Fibroblast of the aortic adventitia (primary cell): ENCODE data around the gene TPK1. TPM values are rescaled to one million over a fixed set of nuclear protein-coding genes. Genes with fewer than 3 reads are reported as not detected.

Experiments
- DNase-seq: peaks from one replicate; pipeline ENCODE4 v3.0.0-alpha.2; 2010; ENCODE audit warnings: low read depth
- H3K4me3 ChIP-seq: 2 replicates; pipeline ENCODE4 v1.5.1; 2011; ENCODE audit warnings: low read depth, mild to moderate bottlenecking, control low read depth, low read length, moderate library complexity
- CTCF ChIP-seq: IDR thresholded peaks from 2 replicates; pipeline ENCODE4 v1.5.1; 2011; ENCODE audit warnings: mild to moderate bottlenecking, low read length, control low read depth, inconsistent platforms; ENCODE audit not compliant: insufficient read depth
- total RNA-seq: library from RNA; depleted of rRNA; stranded (reverse); fragments of >200 nt; gene quantifications from 2 replicates; pipeline ENCODE4 v1.2.3, GENCODE V29; 2012; ENCODE audit warnings: low replicate concordance

TPK1 gene
- total RNA-seq, 1 donor: 7.6 TPM

GRCh38 chr7:144848078-144848477 lies 12.2 kb upstream of the TPK1 start:
- DNase-seq: no peak
- TF ChIP-seq CTCF: no peak

DNA sequence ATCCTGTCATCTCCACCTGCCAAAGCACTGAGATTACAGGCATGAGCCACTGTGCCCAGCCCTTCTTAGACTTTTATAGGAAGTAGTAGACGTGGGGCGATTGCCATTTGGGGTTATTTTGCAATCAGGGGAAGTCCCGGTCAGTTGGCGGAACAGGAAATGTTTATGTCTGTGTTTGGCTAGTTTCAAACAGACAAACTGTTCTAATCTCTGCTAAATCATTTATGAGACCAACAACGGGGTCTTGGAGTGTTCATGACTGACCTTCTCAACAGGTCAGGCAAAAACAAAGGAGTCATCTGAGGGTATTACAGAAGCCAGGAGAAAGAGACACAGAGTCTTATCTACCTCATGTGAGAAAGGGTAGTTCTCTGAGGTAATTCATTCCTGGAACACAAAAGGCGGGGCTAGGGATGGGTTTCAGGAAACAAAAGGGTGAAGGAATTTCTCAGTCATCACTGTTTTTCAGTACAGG lies 6.6 kb upstream of the TPK1 start:
- no peak for TF ChIP-seq CTCF
- H3K4me3 ChIP-seq: no peak overlapping the region
- peak; percentile 22 for DNase-seq

More at GRCh38 chr7:144848078-144848477, 12.2 kb upstream of the TPK1 start:
- H3K4me3 ChIP-seq: no peak overlapping the region

DNA sequence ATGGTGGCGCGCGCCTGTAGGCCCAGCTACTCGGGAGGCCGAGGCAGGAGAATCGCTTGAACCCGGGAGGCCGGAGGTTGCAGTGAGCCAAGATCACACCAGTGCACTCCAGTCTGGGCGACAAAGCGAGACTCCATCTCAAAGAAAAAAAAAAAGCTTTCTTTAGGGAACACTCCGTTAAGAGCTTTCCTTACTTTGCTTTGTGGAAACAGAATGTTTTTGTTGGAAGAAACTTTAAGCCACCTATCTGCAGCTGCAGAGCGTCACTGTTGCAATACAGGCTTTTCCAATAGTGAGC lies 641 bp upstream of the TPK1 start:
- TF ChIP-seq CTCF: no peak
- no peak for DNase-seq
- H3K4me3 ChIP-seq: no peak overlapping the region

DNA sequence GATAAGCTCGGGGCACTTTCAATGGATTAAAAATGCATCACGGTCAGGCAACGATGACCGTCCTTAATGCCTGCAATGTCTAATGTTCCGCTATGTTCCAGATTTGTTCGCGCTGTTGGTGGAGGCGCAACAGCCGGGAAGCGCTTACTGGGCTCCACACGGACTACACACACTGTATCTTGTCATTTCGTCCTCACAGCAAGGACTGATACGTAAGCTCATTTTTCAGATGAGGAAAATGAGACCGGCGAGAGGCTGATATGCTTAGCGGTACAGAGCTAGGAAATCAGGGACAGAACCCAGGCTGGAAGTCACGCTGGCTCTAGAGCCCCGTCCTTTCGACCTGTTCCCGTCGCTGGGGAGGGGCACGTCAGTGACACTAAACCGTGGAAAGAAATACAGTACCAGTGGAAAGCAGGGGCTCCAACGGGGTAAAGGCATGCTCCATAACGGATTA lies 670 bp downstream of the TPK1 start:
- no peak for TF ChIP-seq CTCF
- H3K4me3 ChIP-seq: peak overlapping the region; percentile 82
- peak; percentile 60 for DNase-seq

- peak overlapping the region; percentile 82 for H3K4me3 ChIP-seq
- TF ChIP-seq CTCF: no peak
- DNase-seq: peak; percentile 55
Observed at GRCh38 chr7:144834641-144835144, 1.2 kb downstream of the TPK1 start.

DNA sequence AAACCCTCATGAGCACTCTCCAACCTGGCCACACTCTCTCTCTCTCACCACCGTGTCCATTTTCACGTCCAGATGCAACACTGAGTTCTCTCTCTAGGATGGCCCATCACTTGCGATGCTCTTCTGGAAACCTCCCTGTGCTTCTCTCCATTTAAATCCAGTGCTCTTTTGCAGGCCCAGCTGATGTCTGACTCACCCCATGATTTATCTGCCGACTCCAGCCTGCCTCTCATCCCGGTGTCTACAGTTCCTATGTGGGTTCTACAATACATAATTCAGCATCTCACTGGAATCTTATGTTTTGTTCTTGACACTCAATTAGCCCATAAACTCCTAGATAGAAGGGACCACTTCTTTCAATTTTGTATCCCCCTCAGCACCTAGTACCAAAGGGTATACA lies 5.0 kb downstream of the TPK1 start:
- no peak for TF ChIP-seq CTCF
- H3K4me3 ChIP-seq: no peak overlapping the region
- peak; percentile 44 for DNase-seq

- peak; percentile 38 for DNase-seq
- no peak overlapping the region for H3K4me3 ChIP-seq
- no peak for TF ChIP-seq CTCF
Observed at GRCh38 chr7:144830024-144830785, 5.6 kb downstream of the TPK1 start.
